HT1080 (cell line): ENCODE results near the gene KLHL17. TPM values are rescaled to one million over a fixed set of nuclear protein-coding genes. Genes with fewer than 3 reads are reported as not detected.

Experiments
- small RNA-seq: library from RNA; depleted of rRNA; stranded (forward); fragments of <200 nt; gene quantifications from one replicate; pipeline ENCODE3, GENCODE V24; 2014
- total RNA-seq: library from RNA; depleted of rRNA; stranded (reverse); fragments of >200 nt; shearing (Covaris generic); gene quantifications from 2 replicates; pipeline ENCODE4 v1.2.3, GENCODE V29; 2014; rRNA removed

KLHL17 gene
- total RNA-seq, 1 experiment from 2014 or later: 10.7 TPM

Small RNA genes lying within 50 kb of the gene (small RNA-seq; reads per million reads assigned to genes)
- gene AL645608.3 (not detected), gene AL645608.4 (not detected)

Other genes starting within 250 kb of the KLHL17 start
- 0.37 and 0.50 TPM in 2 replicates for gene SAMD11, start 36.7 kb upstream of the KLHL17 start, total RNA-seq
- gene NOC2L, start 1.3 kb upstream of the KLHL17 start, total RNA-seq: 312 and 330 TPM in 2 replicates
- 2.5 and 3.3 TPM in 2 replicates for gene PLEKHN1, start 5.9 kb downstream of the KLHL17 start, total RNA-seq
- gene PERM1, start 21.5 kb downstream of the KLHL17 start, total RNA-seq: 0.50 TPM in 1 of 2 replicates, not detected in the other
- gene HES4, start 39.5 kb downstream of the KLHL17 start, total RNA-seq: 3.5 and 7.6 TPM in 2 replicates
- gene ISG15, start 52.9 kb downstream of the KLHL17 start, total RNA-seq: 48.6 and 53.3 TPM in 2 replicates
- 89.9 and 101 TPM in 2 replicates for gene AGRN, start 59.5 kb downstream of the KLHL17 start, total RNA-seq
- not detected in 2 replicates for gene RNF223, start 113.7 kb downstream of the KLHL17 start, total RNA-seq
- 17.8 and 19.8 TPM in 2 replicates for gene C1orf159, start 155.5 kb downstream of the KLHL17 start, total RNA-seq
- gene TTLL10, start 213.3 kb downstream of the KLHL17 start, total RNA-seq: not detected in 2 replicates
- gene TNFRSF18, start 246.0 kb downstream of the KLHL17 start, total RNA-seq: not detected in 2 replicates